ENCODE measurements around the gene HS6ST3.

HS6ST3 gene

GRCh38 chr13:96743296-96744089 lies 653.6 kb downstream of the HS6ST3 start:
- H3K9ac ChIP-seq (ENCODE audit: low read length), result no peak overlapping the region

GRCh38 chr13:96744367-96745331 lies 654.7 kb downstream of the HS6ST3 start:
- Histone ChIP-seq H3K4me2 (ENCODE audit: low read length) (no peak overlapping the region), H3K27me3 (ENCODE audit: insufficient read depth, low read length) (no peaks in the 10 kb centered on the region), H2AFZ (ENCODE audit: low read length) (no peak overlapping the region), H3F3A (ENCODE audit: insufficient read depth, low read length) (no peaks in the 10 kb centered on the region), H3K9me3 (ENCODE audit: low read length) (no peaks in the 10 kb centered on the region), H4K20me1 (ENCODE audit: insufficient read depth, low read length) (no peaks in the 10 kb centered on the region), H3K27ac (ENCODE audit: low read depth, low read length, poor library complexity, severe bottlenecking) (no peak overlapping the region), H3K4me3 (ENCODE audit: low read depth, low read length, poor library complexity, severe bottlenecking) (no peak overlapping the region), H3K36me3 (ENCODE audit: insufficient read depth, low read length) (no peaks in the 10 kb centered on the region), H3K9me2 (ENCODE audit: low read depth, low read length) (no peaks in the 10 kb centered on the region), H3K79me2 (ENCODE audit: insufficient read depth, low read length) (no peaks in the 10 kb centered on the region), H3K4me1 (ENCODE audit: insufficient read depth, low read length, severe bottlenecking) (no peaks in the 10 kb centered on the region), H3K9ac (ENCODE audit: low read length) (no peak overlapping the region)
- no peak for TF ChIP-seq EZH2 (IDR thresholded peaks at IDR 0.05; ENCODE audit: borderline replicate concordance, low read length)
- TF ChIP-seq, protein P1, sequence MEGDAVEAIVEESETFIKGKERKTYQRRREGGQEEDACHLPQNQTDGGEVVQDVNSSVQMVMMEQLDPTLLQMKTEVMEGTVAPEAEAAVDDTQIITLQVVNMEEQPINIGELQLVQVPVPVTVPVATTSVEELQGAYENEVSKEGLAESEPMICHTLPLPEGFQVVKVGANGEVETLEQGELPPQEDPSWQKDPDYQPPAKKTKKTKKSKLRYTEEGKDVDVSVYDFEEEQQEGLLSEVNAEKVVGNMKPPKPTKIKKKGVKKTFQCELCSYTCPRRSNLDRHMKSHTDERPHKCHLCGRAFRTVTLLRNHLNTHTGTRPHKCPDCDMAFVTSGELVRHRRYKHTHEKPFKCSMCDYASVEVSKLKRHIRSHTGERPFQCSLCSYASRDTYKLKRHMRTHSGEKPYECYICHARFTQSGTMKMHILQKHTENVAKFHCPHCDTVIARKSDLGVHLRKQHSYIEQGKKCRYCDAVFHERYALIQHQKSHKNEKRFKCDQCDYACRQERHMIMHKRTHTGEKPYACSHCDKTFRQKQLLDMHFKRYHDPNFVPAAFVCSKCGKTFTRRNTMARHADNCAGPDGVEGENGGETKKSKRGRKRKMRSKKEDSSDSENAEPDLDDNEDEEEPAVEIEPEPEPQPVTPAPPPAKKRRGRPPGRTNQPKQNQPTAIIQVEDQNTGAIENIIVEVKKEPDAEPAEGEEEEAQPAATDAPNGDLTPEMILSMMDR (IDR thresholded peaks at IDR 0.05; ENCODE audit: low read length), result no peak

More at GRCh38 chr13:96743296-96744089, 653.6 kb downstream of the HS6ST3 start:
- Histone ChIP-seq H3K79me2 (ENCODE audit: insufficient read depth, low read length) (no peaks in the 10 kb centered on the region), H2AFZ (ENCODE audit: low read length) (no peak overlapping the region), H3K4me2 (ENCODE audit: low read length) (no peak overlapping the region), H3K27ac (ENCODE audit: low read depth, low read length, poor library complexity, severe bottlenecking) (no peak overlapping the region), H3K36me3 (ENCODE audit: insufficient read depth, low read length) (no peaks in the 10 kb centered on the region), H3K9me3 (ENCODE audit: low read length) (no peaks in the 10 kb centered on the region), H3K27me3 (ENCODE audit: insufficient read depth, low read length) (no peaks in the 10 kb centered on the region), H3K4me1 (ENCODE audit: insufficient read depth, low read length, severe bottlenecking) (no peaks in the 10 kb centered on the region), H3F3A (ENCODE audit: insufficient read depth, low read length) (no peaks in the 10 kb centered on the region), H4K20me1 (ENCODE audit: insufficient read depth, low read length) (no peaks in the 10 kb centered on the region), H3K4me3 (ENCODE audit: low read depth, low read length, poor library complexity, severe bottlenecking) (no peak overlapping the region), H3K9me2 (ENCODE audit: low read depth, low read length) (no peaks in the 10 kb centered on the region)
- no peak for TF ChIP-seq EZH2 (IDR thresholded peaks at IDR 0.05; ENCODE audit: borderline replicate concordance, low read length)
- TF ChIP-seq, protein P1 (IDR thresholded peaks at IDR 0.05; ENCODE audit: low read length), result no peak

DNA sequence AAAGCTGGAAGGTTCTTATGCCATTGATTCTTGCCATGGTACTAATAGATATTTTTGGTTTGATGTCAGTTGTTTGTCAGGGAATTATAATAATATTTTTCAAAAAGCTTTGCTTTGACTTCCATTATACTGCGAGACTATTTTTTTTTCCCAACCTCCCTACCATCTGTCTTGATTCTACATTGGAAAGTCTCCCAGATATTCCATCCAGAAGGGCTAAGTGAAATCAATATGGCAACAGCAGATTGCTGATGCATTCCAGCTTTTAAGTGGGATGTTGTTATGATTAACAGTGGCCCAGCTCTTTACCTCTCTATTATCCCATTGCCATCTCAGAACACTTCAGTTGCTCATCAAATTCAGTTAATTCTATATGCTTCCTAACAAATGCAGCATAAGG lies 657.0 kb downstream of the HS6ST3 start:
- no peaks in the 10 kb centered on the region for H3F3A ChIP-seq (ENCODE audit: insufficient read depth, low read length)
- H3K4me1 ChIP-seq (ENCODE audit: insufficient read depth, low read length, severe bottlenecking), result no peaks in the 10 kb centered on the region
- H3K36me3 ChIP-seq (ENCODE audit: insufficient read depth, low read length), result no peaks in the 10 kb centered on the region
- H3K4me3 ChIP-seq (ENCODE audit: low read depth, low read length, poor library complexity, severe bottlenecking), result no peak overlapping the region
- no peak for TF ChIP-seq EZH2 (IDR thresholded peaks at IDR 0.05; ENCODE audit: borderline replicate concordance, low read length)
- TF ChIP-seq, protein P1 (IDR thresholded peaks at IDR 0.05; ENCODE audit: low read length), result no peak
- no peaks in the 10 kb centered on the region for H3K27me3 ChIP-seq (ENCODE audit: insufficient read depth, low read length)
- H3K79me2 ChIP-seq (ENCODE audit: insufficient read depth, low read length), result no peaks in the 10 kb centered on the region
- H3K27ac ChIP-seq (ENCODE audit: low read depth, low read length, poor library complexity, severe bottlenecking), result no peak overlapping the region
- no peak overlapping the region for H3K4me2 ChIP-seq (ENCODE audit: low read length)
- H3K9me3 ChIP-seq (ENCODE audit: low read length), result no peaks in the 10 kb centered on the region
- no peak overlapping the region for H3K9ac ChIP-seq (ENCODE audit: low read length)
- H4K20me1 ChIP-seq (ENCODE audit: insufficient read depth, low read length), result no peaks in the 10 kb centered on the region
- H2AFZ ChIP-seq (ENCODE audit: low read length), result no peak overlapping the region
- H3K9me2 ChIP-seq (ENCODE audit: low read depth, low read length), result no peaks in the 10 kb centered on the region

Measured in OCI-LY1 (cell line).